ENCODE data around the gene NKAPD1.
A peak's percentile ranks its signal among the peaks of the same experiment; 100 is the strongest.
"Not testable (repeated sequence)": the region's sequence is repeated elsewhere in the genome, so short reads cannot be mapped to it uniquely, and the experiment has no call there.

NKAPD1 gene

GRCh38 chr11:112086422-112087191 is 12.5 kb downstream of the NKAPD1 start, which contains the start of the genes SDHD and TIMM8B:
Gene SDHD, plus strand, starts transcription at chr11:112086873. Its CDS starts 35 bp downstream, at chr11:112086908.
Gene TIMM8B, minus strand, starts transcription at chr11:112086756. Its CDS starts 33 bp downstream, at chr11:112086723.
- H3K27me3 ChIP-seq (ENCODE audit: control insufficient read depth in 1 of 2, insufficient read depth in 2 of 2, low read length in 2 of 2) = no peaks in the 10 kb centered on the region
- peaks cover 16% of the 10 kb centered on the region for H3K4me1 ChIP-seq (ENCODE audit: control insufficient read depth, insufficient read depth, low read length)
- H3K9ac ChIP-seq (ENCODE audit: low read length in 2 of 2) = peak within 1 kb of the TSS; percentile 98 to 99
- H3K4me3 ChIP-seq (ENCODE audit: low read length in 2 of 2) = peak within 1 kb of the TSS; percentile 99 to 100
- H3K9me3 ChIP-seq (ENCODE audit: control insufficient read depth in 2 of 2, low read length in 2 of 2) = no peaks in the 10 kb centered on the region
- peaks cover 35% of the 10 kb centered on the region in 2 donors for H3K36me3 ChIP-seq (ENCODE audit: control insufficient read depth in 2 of 2, insufficient read depth in 2 of 2, low read length in 2 of 2)
- H3K27ac ChIP-seq (ENCODE audit: low read length) = peak within 1 kb of the TSS; percentile 76

GRCh38 chr11:112087212-112087611 is 13.1 kb downstream of the NKAPD1 start:
- Histone ChIP-seq H3K27me3 (ENCODE audit: control insufficient read depth in 1 of 2, insufficient read depth in 2 of 2, low read length in 2 of 2) (no peaks in the 10 kb centered on the region), H3K9ac (ENCODE audit: low read length in 2 of 2) (peak overlapping the region; percentile 98 to 99), H3K9me3 (ENCODE audit: control insufficient read depth in 2 of 2, low read length in 2 of 2) (no peaks in the 10 kb centered on the region), H3K27ac (ENCODE audit: low read length) (peak overlapping the region; percentile 76), H3K4me3 (ENCODE audit: low read length in 2 of 2) (peak overlapping the region; percentile 99 to 100), H3K4me1 (ENCODE audit: control insufficient read depth, insufficient read depth, low read length) (peaks cover 16% of the 10 kb centered on the region), H3K36me3 (ENCODE audit: control insufficient read depth in 2 of 2, insufficient read depth in 2 of 2, low read length in 2 of 2) (peaks cover 36 to 41% of the 10 kb centered on the region in 2 donors)

- H3K27ac ChIP-seq (ENCODE audit: low read length); H3K9me3 ChIP-seq (ENCODE audit: control insufficient read depth in 2 of 2, low read length in 2 of 2); H3K27me3 ChIP-seq (ENCODE audit: control insufficient read depth in 1 of 2, insufficient read depth in 2 of 2, low read length in 2 of 2); H3K4me1 ChIP-seq (ENCODE audit: control insufficient read depth, insufficient read depth, low read length); H3K4me3 ChIP-seq (ENCODE audit: low read length in 2 of 2); H3K9ac ChIP-seq (ENCODE audit: low read length in 2 of 2): not testable (repeated sequence)
- peaks cover 32 to 44% of the 10 kb centered on the region in 2 donors for H3K36me3 ChIP-seq (ENCODE audit: control insufficient read depth in 2 of 2, insufficient read depth in 2 of 2, low read length in 2 of 2)
Observed at GRCh38 chr11:112095302-112095701, 21.2 kb downstream of the NKAPD1 start.

GRCh38 chr11:112096194-112096593 is 22.1 kb downstream of the NKAPD1 start:
- H3K4me1 ChIP-seq (ENCODE audit: control insufficient read depth, insufficient read depth, low read length) = no peaks in the 10 kb centered on the region
- H3K4me3 ChIP-seq (ENCODE audit: low read length in 2 of 2) = no peak overlapping the region
- peaks cover 28 to 38% of the 10 kb centered on the region in 2 donors for H3K36me3 ChIP-seq (ENCODE audit: control insufficient read depth in 2 of 2, insufficient read depth in 2 of 2, low read length in 2 of 2)
- no peaks in the 10 kb centered on the region for H3K9me3 ChIP-seq (ENCODE audit: control insufficient read depth in 2 of 2, low read length in 2 of 2)
- no peaks in the 10 kb centered on the region for H3K27me3 ChIP-seq (ENCODE audit: control insufficient read depth in 1 of 2, insufficient read depth in 2 of 2, low read length in 2 of 2)
- no peak overlapping the region for H3K27ac ChIP-seq (ENCODE audit: low read length)
- H3K9ac ChIP-seq (ENCODE audit: low read length in 2 of 2) = no peak overlapping the region

- Histone ChIP-seq H3K36me3 (ENCODE audit: control insufficient read depth in 2 of 2, insufficient read depth in 2 of 2, low read length in 2 of 2) (peaks cover 18 to 22% of the 10 kb centered on the region in 2 donors), H3K4me3 (ENCODE audit: low read length in 2 of 2) (no peak overlapping the region), H3K9ac (ENCODE audit: low read length in 2 of 2) (no peak overlapping the region), H3K4me1 (ENCODE audit: control insufficient read depth, insufficient read depth, low read length) (no peaks in the 10 kb centered on the region), H3K9me3 (ENCODE audit: control insufficient read depth in 2 of 2, low read length in 2 of 2) (no peaks in the 10 kb centered on the region), H3K27ac (ENCODE audit: low read length) (no peak overlapping the region), H3K27me3 (ENCODE audit: control insufficient read depth in 1 of 2, insufficient read depth in 2 of 2, low read length in 2 of 2) (no peaks in the 10 kb centered on the region)
Observed at GRCh38 chr11:112097734-112098528, 23.8 kb downstream of the NKAPD1 start.

- no peak overlapping the region for H3K9ac ChIP-seq (ENCODE audit: low read length in 2 of 2)
- no peak overlapping the region for H3K4me3 ChIP-seq (ENCODE audit: low read length in 2 of 2)
- H3K36me3 ChIP-seq (ENCODE audit: control insufficient read depth in 2 of 2, insufficient read depth in 2 of 2, low read length in 2 of 2) = peaks cover 8 to 15% of the 10 kb centered on the region in 2 donors
- no peaks in the 10 kb centered on the region for H3K4me1 ChIP-seq (ENCODE audit: control insufficient read depth, insufficient read depth, low read length)
- H3K27me3 ChIP-seq (ENCODE audit: control insufficient read depth in 1 of 2, insufficient read depth in 2 of 2, low read length in 2 of 2) = no peaks in the 10 kb centered on the region
- no peak overlapping the region for H3K27ac ChIP-seq (ENCODE audit: low read length)
- H3K9me3 ChIP-seq (ENCODE audit: control insufficient read depth in 2 of 2, low read length in 2 of 2) = no peaks in the 10 kb centered on the region
Observed at GRCh38 chr11:112100462-112100861, 26.4 kb downstream of the NKAPD1 start.

- Histone ChIP-seq H3K4me1 (ENCODE audit: control insufficient read depth, insufficient read depth, low read length) (no peaks in the 10 kb centered on the region), H3K9ac (ENCODE audit: low read length in 2 of 2) (no peak overlapping the region), H3K36me3 (ENCODE audit: control insufficient read depth in 2 of 2, insufficient read depth in 2 of 2, low read length in 2 of 2) (peaks cover 3% of the 10 kb centered on the region in 2 donors), H3K4me3 (ENCODE audit: low read length in 2 of 2) (no peak overlapping the region), H3K9me3 (ENCODE audit: control insufficient read depth in 2 of 2, low read length in 2 of 2) (no peaks in the 10 kb centered on the region), H3K27me3 (ENCODE audit: control insufficient read depth in 1 of 2, insufficient read depth in 2 of 2, low read length in 2 of 2) (no peaks in the 10 kb centered on the region), H3K27ac (ENCODE audit: low read length) (no peak overlapping the region)
Observed at GRCh38 chr11:112103446-112103845, 29.3 kb downstream of the NKAPD1 start.

GRCh38 chr11:112106070-112106469 is 32.0 kb downstream of the NKAPD1 start:
- Histone ChIP-seq H3K9ac (ENCODE audit: low read length in 2 of 2) (no peak overlapping the region), H3K27ac (ENCODE audit: low read length) (no peak overlapping the region), H3K27me3 (ENCODE audit: control insufficient read depth in 1 of 2, insufficient read depth in 2 of 2, low read length in 2 of 2) (no peaks in the 10 kb centered on the region), H3K9me3 (ENCODE audit: control insufficient read depth in 2 of 2, low read length in 2 of 2) (no peaks in the 10 kb centered on the region), H3K36me3 (ENCODE audit: control insufficient read depth in 2 of 2, insufficient read depth in 2 of 2, low read length in 2 of 2) (peaks cover 3 to 7% of the 10 kb centered on the region in 2 donors), H3K4me3 (ENCODE audit: low read length in 2 of 2) (no peak overlapping the region), H3K4me1 (ENCODE audit: control insufficient read depth, insufficient read depth, low read length) (no peaks in the 10 kb centered on the region)

GRCh38 chr11:112113539-112114457 is 39.7 kb downstream of the NKAPD1 start:
- peaks cover 0 to 4% of the 10 kb centered on the region in 2 donors for H3K36me3 ChIP-seq (ENCODE audit: control insufficient read depth in 2 of 2, insufficient read depth in 2 of 2, low read length in 2 of 2)
- H3K27ac ChIP-seq (ENCODE audit: low read length) = no peak overlapping the region
- no peak overlapping the region for H3K9ac ChIP-seq (ENCODE audit: low read length in 2 of 2)
- no peak overlapping the region for H3K4me3 ChIP-seq (ENCODE audit: low read length in 2 of 2)
- H3K4me1 ChIP-seq (ENCODE audit: control insufficient read depth, insufficient read depth, low read length) = no peaks in the 10 kb centered on the region
- H3K27me3 ChIP-seq (ENCODE audit: control insufficient read depth in 1 of 2, insufficient read depth in 2 of 2, low read length in 2 of 2) = no peaks in the 10 kb centered on the region
- H3K9me3 ChIP-seq (ENCODE audit: control insufficient read depth in 2 of 2, low read length in 2 of 2) = no peaks in the 10 kb centered on the region

- H3K36me3 ChIP-seq (ENCODE audit: control insufficient read depth in 2 of 2, insufficient read depth in 2 of 2, low read length in 2 of 2) = no peaks in the 10 kb centered on the region
- H3K27ac ChIP-seq (ENCODE audit: low read length) = no peak overlapping the region
- no peaks in the 10 kb centered on the region for H3K4me1 ChIP-seq (ENCODE audit: control insufficient read depth, insufficient read depth, low read length)
- H3K27me3 ChIP-seq (ENCODE audit: control insufficient read depth in 1 of 2, insufficient read depth in 2 of 2, low read length in 2 of 2) = no peaks in the 10 kb centered on the region
- no peaks in the 10 kb centered on the region for H3K9me3 ChIP-seq (ENCODE audit: control insufficient read depth in 2 of 2, low read length in 2 of 2)
- no peak overlapping the region for H3K4me3 ChIP-seq (ENCODE audit: low read length in 2 of 2)
- no peak overlapping the region for H3K9ac ChIP-seq (ENCODE audit: low read length in 2 of 2)
Observed at GRCh38 chr11:112114460-112114859, 40.4 kb downstream of the NKAPD1 start.
